ENCODE measurements around the gene OR6Q1. TPM values are rescaled to one million over a fixed set of nuclear protein-coding genes. Genes with fewer than 3 reads are reported as not detected.
A peak's percentile ranks its signal among the peaks of the same experiment; 100 is the strongest.

OR6Q1 gene
- total and polyA plus RNA-seq, 2 of the 4 experiments (the other 2 are of a cell fraction) = not detected

GRCh38 chr11:58004664-58005063, 26.1 kb upstream of the OR6Q1 start:
- Histone ChIP-seq H3K9ac (ENCODE audit: low read depth, low read length) (no peak overlapping the region), H2BK120ac (ENCODE audit: low read depth, low read length) (no peak overlapping the region), H2AK9ac (replicated peaks; ENCODE audit: low read depth, low read length, poor library complexity) (no peak overlapping the region), H3K4ac (ENCODE audit: low read depth, low read length) (no peak overlapping the region; the same call in 1 of the 2 replicates), H3K79me1 (ENCODE audit: low read depth in 1 of 2, low read length in 2 of 2) (no peaks in the 10 kb centered on the region), H3K56ac (ENCODE audit: extremely low read depth, insufficient read depth, low read length) (no peak overlapping the region), H4K5ac (ENCODE audit: low read depth, low read length) (peak overlapping the region; percentile 54; the same call in 1 of the 2 replicates), H2BK5ac (ENCODE audit: low read depth, low read length, poor library complexity, severe bottlenecking) (no peak overlapping the region), H4K20me1 (ENCODE audit: insufficient read depth, low read length) (no peaks in the 10 kb centered on the region), H3K4me2 (ENCODE audit: low read depth, low read length) (no peak overlapping the region), H2AFZ (replicated peaks; ENCODE audit: low read length, poor library complexity) (no peak overlapping the region), H3K9me3 (ENCODE audit: control insufficient read depth, insufficient read depth, low read length) (no peaks in the 10 kb centered on the region), H3K4me1 (ENCODE audit: control insufficient read depth, insufficient read depth, low read length) (peaks cover 2% of the 10 kb centered on the region; the same call in 1 of the 2 replicates), H2BK20ac (ENCODE audit: low read depth, low read length) (no peak overlapping the region; the same call in 1 of the 2 replicates), H4K8ac (ENCODE audit: low read depth in 2 of 2, low read length in 2 of 2) (no peak overlapping the region; a peak in 1 of 4 replicates), H3K14ac (replicated peaks; ENCODE audit: low read depth, low read length) (peak overlapping the region; percentile 52; the same call in 1 of the 2 replicates), H3K18ac (ENCODE audit: low read depth, low read length) (peak overlapping the region; percentile 95; the same call in 1 of the 2 replicates), H3K27ac (ENCODE audit: insufficient read depth, low read length) (no peak overlapping the region), H3K36me3 (ENCODE audit: control insufficient read depth, insufficient read depth, low read length) (no peaks in the 10 kb centered on the region), H3K4me3 (ENCODE audit: insufficient read depth, low read depth, low read length) (no peak overlapping the region), H2BK15ac (ENCODE audit: low read depth, low read length) (no peak overlapping the region), H3K27me3 (ENCODE audit: control insufficient read depth, insufficient read depth, low read length) (no peaks in the 10 kb centered on the region), H3K23ac (ENCODE audit: low read depth, low read length) (no peak overlapping the region), H4K91ac (ENCODE audit: insufficient read depth, low read depth, low read length) (no peak overlapping the region; the same call in 1 of the 2 replicates), H2AK5ac (ENCODE audit: low read depth, low read length) (no peak overlapping the region), H3K9me1 (ENCODE audit: insufficient read depth, low read length) (peaks cover 4% of the 10 kb centered on the region; the same call in 1 of the 2 replicates)
- in situ Hi-C loops (cut with MboI; ENCODE audit: low sequenced_read_pairs) (no loop called here), dilution Hi-C loops (cut with HindIII; ENCODE audit: low sequenced_read_pairs, unreplicated experiment) (no loop called here), intact Hi-C loops (cut with micrococcal nuclease) (no loop called here)
- CTCF ChIA-PET = interaction anchor here (0.7 kb wide), 1 partner anchor 24 kb away, joined by 3 read pairs; no protein-coding TSS in a partner anchor
- BruUV-seq (replicated peaks) = no TSS peak
- no CpG with 5 or more reads among the region's 6 CpGs for WGBS, 2 experiments (ENCODE audit: extremely low coverage in 2 of 2, insufficient read length in 1 of 2)
- POLR2A ChIA-PET (ENCODE audit: unreplicated experiment) = no interaction called here
- ATAC-seq (ENCODE audit: low read depth) = no peak
- TF ChIP-seq RAD21 (IDR thresholded peaks at IDR 0.05; ENCODE audit: low read length) (no peak), POLR2A (IDR thresholded peaks at IDR 0.05; ENCODE audit: low read depth, low read length) (no peak), RCOR1 (IDR thresholded peaks at IDR 0.05; ENCODE audit: insufficient replicate concordance, low read length) (no peak), CHD1 (IDR thresholded peaks at IDR 0.05; ENCODE audit: low read depth, low read length) (no peak), MXI1 (IDR thresholded peaks at IDR 0.05; ENCODE audit: borderline replicate concordance, low read depth, low read length) (no peak), ELK1 (IDR thresholded peaks at IDR 0.05; ENCODE audit: borderline replicate concordance, low read depth, low read length) (no peak), CEBPB (IDR thresholded peaks at IDR 0.05; ENCODE audit: low read depth, low read length) (no peak)
- DNase-seq = no peak
